Measurements from ENCODE around the gene CLTC. TPM values are rescaled to one million over a fixed set of nuclear protein-coding genes. Genes with fewer than 3 reads are reported as not detected.

The CLTC gene
- total and polyA plus RNA-seq, 2 of the 13 experiments (the other 11 are each of a cell fraction or from before 2014, with no cell fraction given) = 134 to 283 TPM

- TF ChIP-seq ZNF335 (CRISPR knock-in tag; IDR thresholded peaks at IDR 0.05) (no peak), NCOA5 (CRISPR knock-in tag; IDR thresholded peaks at IDR 0.05) (no peak), EED (CRISPR knock-in tag; IDR thresholded peaks at IDR 0.05) (no peak), ZNF331 (CRISPR knock-in tag; IDR thresholded peaks at IDR 0.05) (0 out of 2 replicates have a peak, but pooled peaks have one; percentile 47), ZNF616 (CRISPR knock-in tag; IDR thresholded peaks at IDR 0.05; ENCODE audit: low read depth) (no peak), HMGA1 (CRISPR knock-in tag; conservative IDR thresholded peaks at IDR 0.05) (no peak), TGIF2 (CRISPR knock-in tag; IDR thresholded peaks at IDR 0.05) (no peak), RARA (CRISPR knock-in tag; IDR thresholded peaks at IDR 0.05) (0 out of 2 replicates have a peak, but pooled peaks have one; percentile 23), TCF7L2 (IDR thresholded peaks at IDR 0.05; ENCODE audit: low read depth, low read length) (no peak), ZBTB8A (CRISPR knock-in tag; IDR thresholded peaks at IDR 0.05; ENCODE audit: borderline replicate concordance, low read depth) (no peak), ZNF576 (CRISPR knock-in tag; IDR thresholded peaks at IDR 0.05) (no peak), SOX6 (IDR thresholded peaks at IDR 0.05) (no peak), SOX6 (CRISPR knock-in tag; IDR thresholded peaks at IDR 0.05) (peak; percentile 99), NR1H2 (CRISPR knock-in tag; IDR thresholded peaks at IDR 0.05; ENCODE audit: borderline replicate concordance, low read depth) (no peak), ZFP37 (CRISPR knock-in tag; IDR thresholded peaks at IDR 0.05; ENCODE audit: borderline replicate concordance) (no peak), SRSF4 (IDR thresholded peaks at IDR 0.05; ENCODE audit: low read depth, low read length, poor library complexity, severe bottlenecking) (no peak), ZFP1 (CRISPR knock-in tag; IDR thresholded peaks at IDR 0.05) (peak; percentile 63; the same call in 1 of the 2 replicates), SCMH1 (CRISPR knock-in tag; IDR thresholded peaks at IDR 0.05; ENCODE audit: borderline replicate concordance) (no peak), JUNB (CRISPR knock-in tag; IDR thresholded peaks at IDR 0.05; ENCODE audit: borderline replicate concordance) (no peak), TAF15 (IDR thresholded peaks at IDR 0.05; ENCODE audit: low read depth, low read length, poor library complexity, severe bottlenecking) (no peak), KMT2B (CRISPR knock-in tag; IDR thresholded peaks at IDR 0.05) (no peak; the same call in 1 of the 2 replicates), RORA (CRISPR knock-in tag; IDR thresholded peaks at IDR 0.05) (no peak), MXD4 (CRISPR knock-in tag; IDR thresholded peaks at IDR 0.05) (no peak), E2F5 (CRISPR knock-in tag; conservative IDR thresholded peaks at IDR 0.05) (no peak), KAT2B (IDR thresholded peaks at IDR 0.05; ENCODE audit: borderline replicate concordance, low read depth, low read length) (no peak), ZNF546 (CRISPR knock-in tag; conservative IDR thresholded peaks at IDR 0.05) (no peak), ZNF839 (CRISPR knock-in tag; IDR thresholded peaks at IDR 0.05; ENCODE audit: borderline replicate concordance) (no peak), ATF7-NPFF (CRISPR knock-in tag; IDR thresholded peaks at IDR 0.05; ENCODE audit: low read depth) (no peak)
- TF ChIP-seq, protein P1, sequence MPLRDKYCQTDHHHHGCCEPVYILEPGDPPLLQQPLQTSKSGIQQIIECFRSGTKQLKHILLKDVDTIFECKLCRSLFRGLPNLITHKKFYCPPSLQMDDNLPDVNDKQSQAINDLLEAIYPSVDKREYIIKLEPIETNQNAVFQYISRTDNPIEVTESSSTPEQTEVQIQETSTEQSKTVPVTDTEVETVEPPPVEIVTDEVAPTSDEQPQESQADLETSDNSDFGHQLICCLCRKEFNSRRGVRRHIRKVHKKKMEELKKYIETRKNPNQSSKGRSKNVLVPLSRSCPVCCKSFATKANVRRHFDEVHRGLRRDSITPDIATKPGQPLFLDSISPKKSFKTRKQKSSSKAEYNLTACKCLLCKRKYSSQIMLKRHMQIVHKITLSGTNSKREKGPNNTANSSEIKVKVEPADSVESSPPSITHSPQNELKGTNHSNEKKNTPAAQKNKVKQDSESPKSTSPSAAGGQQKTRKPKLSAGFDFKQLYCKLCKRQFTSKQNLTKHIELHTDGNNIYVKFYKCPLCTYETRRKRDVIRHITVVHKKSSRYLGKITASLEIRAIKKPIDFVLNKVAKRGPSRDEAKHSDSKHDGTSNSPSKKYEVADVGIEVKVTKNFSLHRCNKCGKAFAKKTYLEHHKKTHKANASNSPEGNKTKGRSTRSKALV (CRISPR knock-in tag; IDR thresholded peaks at IDR 0.05) = 0 out of 2 replicates have a peak, but pooled peaks have one; percentile 33
- TF ChIP-seq, protein P2, sequence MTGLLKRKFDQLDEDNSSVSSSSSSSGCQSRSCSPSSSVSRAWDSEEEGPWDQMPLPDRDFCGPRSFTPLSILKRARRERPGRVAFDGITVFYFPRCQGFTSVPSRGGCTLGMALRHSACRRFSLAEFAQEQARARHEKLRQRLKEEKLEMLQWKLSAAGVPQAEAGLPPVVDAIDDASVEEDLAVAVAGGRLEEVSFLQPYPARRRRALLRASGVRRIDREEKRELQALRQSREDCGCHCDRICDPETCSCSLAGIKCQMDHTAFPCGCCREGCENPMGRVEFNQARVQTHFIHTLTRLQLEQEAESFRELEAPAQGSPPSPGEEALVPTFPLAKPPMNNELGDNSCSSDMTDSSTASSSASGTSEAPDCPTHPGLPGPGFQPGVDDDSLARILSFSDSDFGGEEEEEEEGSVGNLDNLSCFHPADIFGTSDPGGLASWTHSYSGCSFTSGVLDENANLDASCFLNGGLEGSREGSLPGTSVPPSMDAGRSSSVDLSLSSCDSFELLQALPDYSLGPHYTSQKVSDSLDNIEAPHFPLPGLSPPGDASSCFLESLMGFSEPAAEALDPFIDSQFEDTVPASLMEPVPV (CRISPR knock-in tag; IDR thresholded peaks at IDR 0.05) = no peak
Observed at GRCh38 chr17:59725691-59726090, 106.0 kb downstream of the CLTC start (continued).
